GM12878 (cell line): Measurements from ENCODE around the gene CPT2. TPM values are rescaled to one million over a fixed set of nuclear protein-coding genes. Genes with fewer than 3 reads are reported as not detected.

Experiments used
- ATAC-seq: fragments of 200-7000 bp; cut with Tn5 transposase; 3 replicates; pipeline ENCODE4 v1.9.1; 2020; ENCODE audit warnings: mild to moderate bottlenecking, moderate library complexity
- BruUV-seq: library from RNA; stranded (reverse); fragments of 400-500 nt; replicated peaks from 2 replicates; lab custom pipeline; 2021; lab: Mats Ljungman, UMichigan
- CTCF ChIA-PET: fragments of 300-600 bp; sonication (Branson Sonifier 250); formaldehyde crosslinking; extraction: SDS; loops from one replicate; lab custom pipeline; 2021; ENCODE audit warnings: inconsistent platforms; lab: Yijun Ruan, JAX
- POLR2A ChIA-PET: fragments of 350-600 bp; formaldehyde crosslinking; extraction: SDS; loops from one replicate; lab custom pipeline; 2021; ENCODE audit warnings: inconsistent platforms; lab: Charles Lee
- RAD21 ChIA-PET: fragments of 300-600 bp; sonication (Branson Sonifier 250); formaldehyde crosslinking; loops from one replicate; lab custom pipeline; 2023; ENCODE audit warnings: antibody characterized with exemption; ENCODE audit not compliant: unreplicated experiment; lab: Charles Lee
- SMC1A ChIA-PET: fragments of 300-600 bp; sonication (Branson Sonifier 250); formaldehyde crosslinking; loops from one replicate; lab custom pipeline; 2023; ENCODE audit not compliant: unreplicated experiment, uncharacterized antibody; lab: Charles Lee
- DNase-seq: peaks from one replicate; pipeline ENCODE4 v3.0.0-alpha.2; 2011; ENCODE audit warnings: low read depth, low spot score
- FAIRE-seq: peaks from 3 replicates; lab custom pipeline; 2011; peaks lifted over from hg19 to GRCh38; lab: Jason Lieb, UNC
- H2AFZ ChIP-seq: 2 replicates; pipeline ENCODE4 v1.6.0; 2011; ENCODE audit warnings: low read depth, low read length, control low read depth; ENCODE audit not compliant: control insufficient read depth
- H3K27ac ChIP-seq: 2 replicates; pipeline ENCODE4 v1.5.1; 2011; ENCODE audit warnings: control low read depth; ENCODE audit not compliant: control insufficient read depth, insufficient read depth
- H3K27me3 ChIP-seq, 2 experiments: replicated peaks in 1 of 2; 2 replicates each; pipeline versions ENCODE4 v1.6.0 to v1.6.1; 2011; ENCODE audit warnings: low read length in 1 of 2; ENCODE audit not compliant: control insufficient read depth in 2 of 2, insufficient read depth in 2 of 2
- H3K36me3 ChIP-seq, 2 experiments: 2 replicates each; pipeline ENCODE4 v1.5.1; 2011; ENCODE audit warnings: low read length in 1 of 2; ENCODE audit not compliant: control insufficient read depth in 2 of 2, insufficient read depth in 2 of 2
- H3K4me1 ChIP-seq: 2 replicates; pipeline ENCODE4 v1.6.1; 2011; ENCODE audit warnings: mild to moderate bottlenecking, low read length, moderate library complexity, mixed read lengths; ENCODE audit not compliant: control insufficient read depth, insufficient read depth
- H3K4me2 ChIP-seq: 2 replicates; pipeline ENCODE4 v1.6.0; 2011; ENCODE audit warnings: control low read depth; ENCODE audit not compliant: control insufficient read depth, insufficient read depth
- H3K4me3 ChIP-seq: fragments of 200-600 bp; sonication (generic); 2 replicates; pipeline ENCODE4 v1.5.1; 2016
- H3K79me2 ChIP-seq: 2 replicates; pipeline ENCODE4 v1.6.0; 2011; ENCODE audit warnings: low read length; ENCODE audit not compliant: control insufficient read depth, insufficient read depth
- H3K9ac ChIP-seq: 2 replicates; pipeline ENCODE4 v1.8.0; 2011; ENCODE audit warnings: low read length, control low read depth, mixed read lengths; ENCODE audit not compliant: control insufficient read depth, insufficient read depth
- H3K9me3 ChIP-seq: replicated peaks from 3 replicates; pipeline ENCODE4 v1.5.1; 2011; ENCODE audit warnings: mild to moderate bottlenecking, low read length; ENCODE audit not compliant: control insufficient read depth, insufficient read depth
- H4K20me1 ChIP-seq: 2 replicates; pipeline ENCODE4 v1.6.0; 2011; ENCODE audit not compliant: control insufficient read depth, insufficient read depth
- IRF5 ChIP-seq: fragments of 450-650 bp; IDR thresholded peaks from 2 replicates; pipeline ENCODE4 v1.6.1; 2017; ENCODE audit warnings: borderline replicate concordance
- POLR2A ChIP-seq: IDR thresholded peaks from 2 replicates; pipeline ENCODE4 v1.6.1; 2011; ENCODE audit warnings: low read depth, mild to moderate bottlenecking, low read length
- PRDM15 ChIP-seq: fragments of 450-650 bp; formaldehyde crosslinking; IDR thresholded peaks from 2 replicates; pipeline ENCODE4 v1.4.0; 2020; ENCODE audit warnings: mild to moderate bottlenecking, moderate library complexity
- WGBS: methylation state at CpG from one replicate; pipeline ENCODE4 v1.1.6; 2016; ENCODE audit warnings: low lambda C conversion rate; ENCODE audit not compliant: insufficient replicate concordance, insufficient coverage; ENCODE audit errors: missing lambda C conversion rate; 5-methylcytosine and 5-hydroxymethylcytosine counted together
- in situ Hi-C: fragments of 300-500 bp; cut with MboI; formaldehyde crosslinking; loops from 9 replicates; pipeline ENCODE4 v1.14.3; 2018; ENCODE audit warnings: mixed read lengths
- intact Hi-C: fragments of 100-400 bp; cut with micrococcal nuclease; formaldehyde crosslinking; loops from one replicate; pipeline ENCODE4 v1.14.2; 2022; ENCODE audit not compliant: unreplicated experiment
- polyA plus RNA-seq, 11 experiments: library from polyadenylated mRNA; depleted of rRNA in 4 of 11; unstranded in 6 of 11; stranded (reverse) in 5 of 11; fragments of >200 nt; fragmentation: Nextera tagmentation in 4 of 11; fragmentation: Illumina TruSeq in 1 of 11; extraction: Ambion mirVana in 4 of 11; extraction: Trizol in 1 of 11; gene quantifications; 1 replicate in 1 of 11; 2 replicates in 10 of 11; pipeline versions ENCODE4 v1.2.1 to v1.2.3, GENCODE V29; 2011 to 2016; ENCODE audit warnings: inconsistent platforms in 2 of 11, missing spikeins in 2 of 11, low read depth in 1 of 11
- total RNA-seq, 4 experiments: library from RNA; depleted of rRNA in 3 of 4; stranded (reverse); fragments of >200 nt in 3 of 4; fragmentation: Illumina TruSeq in 1 of 4; extraction: Trizol in 1 of 4; gene quantifications; 2 replicates each; pipeline versions ENCODE4 v1.2.1 to v1.2.3, GENCODE V29; 2013 to 2021

Gene CPT2
- total and polyA plus RNA-seq, 10 of the 15 experiments (the other 5 are each of a cell fraction or from before 2014, with no cell fraction given) = 10.1 to 36.2 (median 26.3) TPM

- RAD21 ChIA-PET = no interaction called here
- H3K36me3 ChIP-seq = peaks cover 5 to 31% of the 10 kb centered on the region in 2 experiments
- BruUV-seq = no TSS peak
- no peak overlapping the region for H3K9ac ChIP-seq
- H3K79me2 ChIP-seq = no peaks in the 10 kb centered on the region
- TF ChIP-seq PRDM15 (CRISPR knock-in tag) = no peak
- DNase-seq = no peak
- CTCF ChIA-PET = no interaction called here
- no peak overlapping the region for H3K4me3 ChIP-seq
- no peak overlapping the region for H3K4me2 ChIP-seq
- no peak overlapping the region for H3K27ac ChIP-seq
- POLR2A ChIA-PET = no interaction called here
- H3K4me1 ChIP-seq = no peaks in the 10 kb centered on the region
- no peak for ATAC-seq
- no peak for FAIRE-seq
- H3K27me3 ChIP-seq = no peaks in the 10 kb centered on the region
- peaks cover 16% of the 10 kb centered on the region; the same call in 2 of the 3 replicates for H3K9me3 ChIP-seq
- H4K20me1 ChIP-seq = no peaks in the 10 kb centered on the region
- SMC1A ChIA-PET = no interaction called here
- no peak overlapping the region for H2AFZ ChIP-seq
- WGBS = 93% methylated on average over 1 of the region's 1 CpG
- intact Hi-C loops (no loop called here), in situ Hi-C loops (no loop called here)
Observed at GRCh38 chr1:53207726-53208125, 11.1 kb downstream of the CPT2 start.

GRCh38 chr1:53210352-53210751 lies 13.7 kb downstream of the CPT2 start:
- Histone ChIP-seq H3K79me2 (no peaks in the 10 kb centered on the region), H3K4me2 (no peak overlapping the region), H3K9ac (no peak overlapping the region), H3K36me3 (peaks cover 8 to 30% of the 10 kb centered on the region in 2 experiments), H3K4me3 (no peak overlapping the region), H4K20me1 (no peaks in the 10 kb centered on the region), H2AFZ (no peak overlapping the region)
- RAD21 ChIA-PET = interaction anchor here (0.6 kb wide), 1 partner anchor 181 kb away, joined by 3 read pairs; no protein-coding TSS in a partner anchor
- DNase-seq = no peak
- intact Hi-C loops = no loop called here
- POLR2A ChIA-PET = no interaction called here
- SMC1A ChIA-PET = no interaction called here
- TF ChIP-seq POLR2A (0 out of 2 replicates have a peak, but pooled peaks have one; percentile 12), IRF5 (no peak)
- TF ChIP-seq, all 136 proteins: peak for 1
- Histone ChIP-seq H3K4me1 (no peaks in the 10 kb centered on the region), H3K9me3 (peaks cover 11% of the 10 kb centered on the region; the same call in 2 of the 3 replicates), H3K27ac (no peak overlapping the region), H3K27me3 (no peaks in the 10 kb centered on the region)
- FAIRE-seq (no peak), ATAC-seq (no peak)
- CTCF ChIA-PET = no interaction called here
- in situ Hi-C loops = no loop called here
- 97% methylated on average over 7 of the region's 7 CpGs for WGBS
- BruUV-seq = no TSS peak
